C4-2B (cell line): ENCODE results near the gene SLC48A1.

Experiments
- H3K27ac ChIP-seq: fragments of 450-650 bp; 2 replicates; pipeline ENCODE4 v1.5.1; 2017
- ZFX ChIP-seq: fragments of 450-650 bp; IDR thresholded peaks from 2 replicates; pipeline ENCODE4 v1.6.1; 2017
- TF ChIP-seq, protein P1 (sequence below): fragments of 450-650 bp; conservative IDR thresholded peaks from 2 replicates; pipeline ENCODE4 v1.5.1; 2017; ENCODE audit warnings: mild to moderate bottlenecking

SLC48A1 gene

DNA sequence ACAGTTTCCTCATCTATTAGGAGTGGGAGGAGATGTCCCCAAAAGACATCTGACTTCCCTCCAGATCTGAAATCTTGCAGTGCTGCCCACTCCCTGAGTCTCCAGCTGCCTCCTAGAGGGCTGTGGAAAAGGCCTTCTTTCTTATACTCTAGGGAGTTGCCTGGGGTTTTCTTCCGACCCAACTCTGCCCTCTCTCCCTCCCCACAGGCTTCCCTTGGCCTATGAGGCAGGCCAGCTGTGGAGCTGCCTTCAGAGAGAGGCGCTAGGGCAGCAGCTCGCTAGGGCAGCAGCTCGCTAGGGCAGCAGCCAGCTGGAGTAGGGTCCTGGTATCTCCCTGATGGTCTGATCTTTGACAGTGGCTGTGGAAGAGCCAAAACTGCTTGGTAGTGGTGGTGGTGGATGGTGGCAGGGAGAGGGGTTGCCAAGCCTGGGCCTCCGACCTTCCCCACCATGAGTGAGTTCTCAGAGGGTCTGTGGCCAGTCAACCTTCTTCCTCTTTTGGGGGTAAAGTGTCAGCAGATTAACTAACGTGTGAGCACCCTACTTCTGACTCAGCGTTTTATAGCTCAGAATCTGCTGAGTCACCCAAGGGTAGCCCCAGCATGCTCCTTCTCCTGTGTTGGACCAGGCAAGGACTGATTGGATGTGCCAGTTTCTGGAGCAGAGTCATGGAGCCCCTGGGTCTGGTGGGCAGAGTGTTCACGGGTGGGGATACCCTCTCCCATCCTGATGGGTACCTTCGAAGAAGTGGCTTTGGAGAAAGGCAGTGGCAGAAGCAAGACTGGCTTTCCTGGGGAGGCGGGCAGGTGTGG is 2.3 kb downstream of the SLC48A1 start:
- peak overlapping the region; percentile 1; the same call in 1 of the 2 replicates for H3K27ac ChIP-seq
- TF ChIP-seq, protein P1, sequence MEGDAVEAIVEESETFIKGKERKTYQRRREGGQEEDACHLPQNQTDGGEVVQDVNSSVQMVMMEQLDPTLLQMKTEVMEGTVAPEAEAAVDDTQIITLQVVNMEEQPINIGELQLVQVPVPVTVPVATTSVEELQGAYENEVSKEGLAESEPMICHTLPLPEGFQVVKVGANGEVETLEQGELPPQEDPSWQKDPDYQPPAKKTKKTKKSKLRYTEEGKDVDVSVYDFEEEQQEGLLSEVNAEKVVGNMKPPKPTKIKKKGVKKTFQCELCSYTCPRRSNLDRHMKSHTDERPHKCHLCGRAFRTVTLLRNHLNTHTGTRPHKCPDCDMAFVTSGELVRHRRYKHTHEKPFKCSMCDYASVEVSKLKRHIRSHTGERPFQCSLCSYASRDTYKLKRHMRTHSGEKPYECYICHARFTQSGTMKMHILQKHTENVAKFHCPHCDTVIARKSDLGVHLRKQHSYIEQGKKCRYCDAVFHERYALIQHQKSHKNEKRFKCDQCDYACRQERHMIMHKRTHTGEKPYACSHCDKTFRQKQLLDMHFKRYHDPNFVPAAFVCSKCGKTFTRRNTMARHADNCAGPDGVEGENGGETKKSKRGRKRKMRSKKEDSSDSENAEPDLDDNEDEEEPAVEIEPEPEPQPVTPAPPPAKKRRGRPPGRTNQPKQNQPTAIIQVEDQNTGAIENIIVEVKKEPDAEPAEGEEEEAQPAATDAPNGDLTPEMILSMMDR = no peak
- no peak for TF ChIP-seq ZFX

DNA sequence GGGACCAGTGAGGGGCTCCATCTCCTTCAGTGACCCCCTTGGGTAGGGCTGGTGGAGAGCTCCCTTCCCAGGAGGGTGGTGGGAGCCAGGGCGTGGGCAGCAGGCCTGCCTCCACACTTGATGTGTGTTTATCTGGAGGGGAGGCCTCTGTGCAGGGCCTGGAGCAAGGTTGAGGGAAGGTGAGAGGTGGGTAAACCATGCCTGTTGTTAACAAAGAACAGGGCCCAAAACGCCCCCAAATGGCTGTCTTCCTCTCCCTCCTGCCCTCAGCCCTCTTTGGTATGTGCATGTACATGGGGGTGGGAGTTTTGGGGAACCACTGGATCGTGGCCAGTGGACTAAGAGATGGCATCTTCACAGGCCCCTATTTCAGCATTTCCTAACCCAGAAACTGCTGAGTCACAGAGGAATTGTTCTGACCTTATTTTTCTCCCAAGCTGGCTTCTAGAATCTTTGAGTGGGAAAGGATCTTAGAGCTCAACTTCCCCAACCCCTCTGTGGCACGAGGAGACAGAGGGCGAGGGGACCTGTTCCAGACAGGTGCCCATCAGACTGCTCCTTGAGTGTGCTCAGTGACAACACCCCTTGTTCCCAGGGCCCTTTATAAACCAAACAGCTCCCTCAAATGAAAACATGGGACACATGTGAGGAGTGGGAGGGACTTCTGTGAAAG is 3.6 kb downstream of the SLC48A1 start:
- peak overlapping the region; percentile 1; the same call in 1 of the 2 replicates for H3K27ac ChIP-seq
- TF ChIP-seq ZFX = no peak
- TF ChIP-seq, protein P1 = no peak

DNA sequence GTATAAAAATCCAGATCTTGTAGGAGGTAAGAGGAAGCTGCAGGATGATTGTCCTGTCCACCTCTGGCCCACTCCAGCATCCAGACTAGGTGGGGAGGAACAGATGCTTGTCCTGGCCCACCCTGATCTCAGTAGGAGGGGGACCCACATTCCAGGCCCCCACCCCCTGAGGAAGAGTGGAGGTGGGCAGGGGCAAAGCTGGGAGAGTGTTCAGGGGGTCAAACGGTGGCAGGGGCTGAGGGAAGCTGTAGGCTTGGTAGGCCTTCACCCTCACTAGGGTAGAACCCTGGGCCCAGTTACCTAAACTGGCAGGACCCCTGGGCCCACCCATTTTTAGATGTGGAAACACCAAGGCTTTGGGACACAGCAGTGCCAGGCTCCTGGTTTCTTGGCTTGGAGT is 4.1 kb downstream of the SLC48A1 start:
- no peak for TF ChIP-seq ZFX
- TF ChIP-seq, protein P1 = no peak
- H3K27ac ChIP-seq = no peak overlapping the region; the same call in 1 of the 2 replicates

DNA sequence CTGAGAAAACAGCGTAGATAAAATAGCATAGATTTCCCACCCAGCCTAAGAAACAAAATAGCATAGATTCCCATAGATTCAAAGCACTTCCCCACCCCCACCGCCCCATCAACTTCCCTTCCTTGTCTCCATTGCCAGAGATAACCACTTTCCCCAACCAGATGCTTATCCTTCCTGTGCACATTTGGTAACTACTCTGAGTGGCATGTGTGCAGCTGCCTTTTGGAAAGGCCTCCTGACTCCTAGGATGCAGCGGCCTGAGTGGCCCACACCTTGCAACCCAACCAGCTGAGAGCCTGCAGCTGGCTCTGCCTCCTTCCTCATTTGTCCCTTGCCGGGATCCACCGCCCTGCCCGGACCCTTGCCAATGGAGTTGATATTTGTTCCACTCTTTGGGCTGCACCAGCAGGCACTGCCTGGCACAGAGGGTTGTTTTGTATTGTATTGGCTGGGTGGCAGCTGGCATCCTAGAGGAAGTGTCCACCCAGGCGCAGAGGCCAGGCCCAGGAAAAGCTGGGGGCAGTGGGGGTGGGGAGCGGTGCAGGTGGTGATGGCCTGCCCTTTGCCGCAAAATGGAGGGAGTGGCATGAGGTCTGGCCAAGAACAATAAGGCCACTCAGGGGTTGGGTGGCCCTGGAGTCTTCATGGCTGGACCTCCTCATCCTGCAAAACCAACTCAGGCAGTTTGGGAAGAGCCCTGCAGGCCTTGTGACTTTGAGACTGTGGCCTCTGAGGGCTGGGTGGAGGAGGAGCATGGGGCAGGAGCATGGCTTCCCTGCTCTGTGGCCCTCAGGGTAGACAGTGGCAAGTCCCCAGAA is 4.9 kb downstream of the SLC48A1 start:
- H3K27ac ChIP-seq = no peak overlapping the region
- no peak for TF ChIP-seq ZFX
- TF ChIP-seq, protein P1 = no peak

DNA sequence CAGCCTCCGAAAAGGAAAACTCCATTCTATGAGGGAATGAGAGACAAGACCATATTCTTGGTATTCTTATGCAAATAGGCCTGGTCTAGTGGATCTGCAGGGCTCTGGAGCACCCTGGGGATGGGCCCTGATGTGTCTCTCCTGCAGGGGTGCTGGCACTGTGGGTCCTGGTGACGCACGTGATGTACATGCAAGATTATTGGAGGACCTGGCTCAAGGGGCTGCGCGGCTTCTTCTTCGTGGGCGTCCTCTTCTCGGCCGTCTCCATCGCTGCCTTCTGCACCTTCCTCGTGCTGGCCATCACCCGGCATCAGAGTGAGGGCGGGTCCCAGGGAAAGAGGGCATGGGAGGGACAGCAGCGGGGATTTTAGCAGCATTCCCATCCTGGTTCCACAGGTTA is 5.8 kb downstream of the SLC48A1 start:
- TF ChIP-seq, protein P1 = no peak
- TF ChIP-seq ZFX = no peak
- no peak overlapping the region for H3K27ac ChIP-seq

DNA sequence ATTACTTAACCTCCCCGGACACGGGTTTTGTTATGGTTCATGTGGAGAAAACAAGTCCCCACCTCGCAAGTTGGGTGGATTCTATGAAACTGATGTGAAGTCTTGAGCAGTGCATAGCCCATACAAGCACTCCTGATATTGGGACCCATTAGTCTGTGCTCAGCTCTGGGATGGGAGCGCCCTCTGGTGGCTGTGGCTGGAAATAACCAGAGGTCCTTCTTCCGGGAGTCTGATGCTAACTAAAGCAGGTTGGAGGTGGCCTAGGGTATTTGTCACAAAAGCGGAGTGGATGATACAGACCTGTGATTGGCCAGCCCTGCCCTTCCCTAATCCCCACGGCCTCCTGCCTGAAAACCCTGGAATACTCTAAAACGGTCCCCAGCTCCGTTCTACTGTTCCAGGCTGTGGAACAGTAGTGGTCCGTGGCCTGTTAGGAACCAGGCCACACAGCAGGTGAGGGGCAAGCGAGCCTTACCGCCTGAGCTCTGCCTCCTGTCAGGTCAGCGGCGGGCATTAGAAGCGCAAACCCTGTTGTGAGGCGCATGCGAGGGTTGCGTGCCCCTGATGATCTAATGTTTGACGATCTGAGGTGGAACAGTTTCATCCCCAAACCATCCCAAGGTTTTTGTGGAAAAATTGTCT is 6.4 kb downstream of the SLC48A1 start:
- TF ChIP-seq ZFX = no peak
- TF ChIP-seq, protein P1 = peak; percentile 97
- no peak overlapping the region for H3K27ac ChIP-seq
